Uterus (tissue), 4 donors: ENCODE data around the gene KRTAP5-3. TPM values are rescaled to one million over a fixed set of nuclear protein-coding genes. Genes with fewer than 3 reads are reported as not detected.

ENCODE experiments used
- DNase-seq, 2 donors: peaks; one replicate each; pipeline ENCODE4 v3.0.0-alpha.2; 2019 to 2020
- H3K27ac ChIP-seq, 2 donors: fragments of 200-600 bp; sonication (generic); 1 replicate in 1 of 2; 2 replicates in 1 of 2; pipeline ENCODE4 v1.5.1; 2016 to 2018
- H3K27me3 ChIP-seq, 2 donors: fragments of 200-600 bp; sonication (generic); one replicate each; pipeline ENCODE4 v1.5.1; 2018 to 2019; ENCODE audit warnings: control low read depth in 1 of 2
- H3K36me3 ChIP-seq, 2 donors: fragments of 200-600 bp; sonication (generic); one replicate each; pipeline ENCODE4 v1.5.1; 2019; ENCODE audit warnings: control low read depth in 1 of 2
- H3K4me1 ChIP-seq, 2 donors: fragments of 200-600 bp; sonication (generic); one replicate each; pipeline ENCODE4 v1.5.1; 2018 to 2019; ENCODE audit warnings: control low read depth in 1 of 2
- H3K4me3 ChIP-seq, 2 donors: fragments of 200-600 bp; sonication (generic); 1 replicate in 1 of 2; 2 replicates in 1 of 2; pipeline ENCODE4 v1.5.1; 2018 to 2019; ENCODE audit warnings: mild to moderate bottlenecking in 1 of 2
- H3K9me3 ChIP-seq, 2 donors: fragments of 200-600 bp; sonication (generic); one replicate each; pipeline ENCODE4 v1.5.1; 2019; ENCODE audit warnings: control low read depth in 1 of 2
- POLR2A ChIP-seq, 2 donors: fragments of 450-650 bp; IDR thresholded peaks; one replicate each; pipeline ENCODE4 v1.6.1; 2016; ENCODE audit warnings: antibody characterized with exemption in 2 of 2, mild to moderate bottlenecking in 1 of 2, moderate library complexity in 1 of 2
- intact Hi-C: fragments of 100-400 bp; cut with DNase I; formaldehyde crosslinking; loops from one replicate; pipeline ENCODE4 v1.15.1; 2023; ENCODE audit warnings: low total_unique reads
- total RNA-seq, 4 donors: library from RNA; depleted of rRNA in 3 of 4; stranded (reverse); fragments of >200 nt in 3 of 4; gene quantifications; one replicate each; pipeline versions ENCODE4 v1.1.0 to v1.2.4, GENCODE V29; 2014 to 2023
- TF ChIP-seq, protein P1 (sequence below), 4 experiments: fragments of 200-600 bp in 2 of 4; fragments of 450-650 bp in 2 of 4; sonication (generic) in 2 of 4; IDR thresholded peaks; one replicate each; pipeline ENCODE4 v1.5.1; 2016 to 2019; ENCODE audit warnings: antibody characterized with exemption in 4 of 4, mild to moderate bottlenecking in 2 of 4, moderate library complexity in 1 of 4
- donor health status: DM: yes; HTN: yes; CAD: no.

KRTAP5-3 gene
- total RNA-seq, 4 donors from 2014 or later: not detected

DNA sequence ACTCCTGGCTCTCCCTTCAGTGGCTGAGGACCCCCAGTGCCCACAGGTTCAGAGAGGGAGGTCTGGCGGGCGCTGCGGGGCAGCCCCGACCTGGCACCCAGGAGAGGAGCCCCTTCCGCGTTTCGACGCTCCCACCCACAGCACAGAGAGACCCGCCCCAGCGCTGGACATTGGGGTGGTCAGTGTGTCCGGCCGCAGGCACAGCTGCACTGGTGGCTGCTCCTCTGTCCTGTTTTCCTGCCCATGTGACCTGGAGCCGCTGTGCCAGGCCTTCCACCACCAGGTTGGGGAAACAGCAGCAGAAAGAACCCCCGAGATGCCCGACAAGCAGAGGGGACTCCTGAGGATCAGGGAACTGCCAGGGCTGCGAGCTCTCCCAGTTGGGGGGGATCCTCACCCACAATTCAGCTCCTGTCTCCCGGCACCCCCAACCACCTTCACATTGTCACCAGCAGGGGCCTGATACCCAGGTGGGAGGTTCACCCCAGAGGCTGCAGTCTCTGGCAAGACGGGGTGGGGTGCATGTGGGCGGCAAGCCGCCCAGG is 35.0 kb upstream of the KRTAP5-3 start:
- Histone ChIP-seq H3K4me3 (no peak overlapping the region), H3K36me3 (no peaks in the 10 kb centered on the region), H3K27ac (no peak overlapping the region), H3K4me1 (no peaks in the 10 kb centered on the region), H3K9me3 (no peaks in the 10 kb centered on the region), H3K27me3 (no peaks in the 10 kb centered on the region)
- TF ChIP-seq, protein P1, sequence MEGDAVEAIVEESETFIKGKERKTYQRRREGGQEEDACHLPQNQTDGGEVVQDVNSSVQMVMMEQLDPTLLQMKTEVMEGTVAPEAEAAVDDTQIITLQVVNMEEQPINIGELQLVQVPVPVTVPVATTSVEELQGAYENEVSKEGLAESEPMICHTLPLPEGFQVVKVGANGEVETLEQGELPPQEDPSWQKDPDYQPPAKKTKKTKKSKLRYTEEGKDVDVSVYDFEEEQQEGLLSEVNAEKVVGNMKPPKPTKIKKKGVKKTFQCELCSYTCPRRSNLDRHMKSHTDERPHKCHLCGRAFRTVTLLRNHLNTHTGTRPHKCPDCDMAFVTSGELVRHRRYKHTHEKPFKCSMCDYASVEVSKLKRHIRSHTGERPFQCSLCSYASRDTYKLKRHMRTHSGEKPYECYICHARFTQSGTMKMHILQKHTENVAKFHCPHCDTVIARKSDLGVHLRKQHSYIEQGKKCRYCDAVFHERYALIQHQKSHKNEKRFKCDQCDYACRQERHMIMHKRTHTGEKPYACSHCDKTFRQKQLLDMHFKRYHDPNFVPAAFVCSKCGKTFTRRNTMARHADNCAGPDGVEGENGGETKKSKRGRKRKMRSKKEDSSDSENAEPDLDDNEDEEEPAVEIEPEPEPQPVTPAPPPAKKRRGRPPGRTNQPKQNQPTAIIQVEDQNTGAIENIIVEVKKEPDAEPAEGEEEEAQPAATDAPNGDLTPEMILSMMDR (IDR thresholded peaks at IDR 0.05): no peak
- TF ChIP-seq POLR2A (IDR thresholded peaks at IDR 0.05): no peak
- no peak for DNase-seq
- intact Hi-C loops: no loop called here

DNA sequence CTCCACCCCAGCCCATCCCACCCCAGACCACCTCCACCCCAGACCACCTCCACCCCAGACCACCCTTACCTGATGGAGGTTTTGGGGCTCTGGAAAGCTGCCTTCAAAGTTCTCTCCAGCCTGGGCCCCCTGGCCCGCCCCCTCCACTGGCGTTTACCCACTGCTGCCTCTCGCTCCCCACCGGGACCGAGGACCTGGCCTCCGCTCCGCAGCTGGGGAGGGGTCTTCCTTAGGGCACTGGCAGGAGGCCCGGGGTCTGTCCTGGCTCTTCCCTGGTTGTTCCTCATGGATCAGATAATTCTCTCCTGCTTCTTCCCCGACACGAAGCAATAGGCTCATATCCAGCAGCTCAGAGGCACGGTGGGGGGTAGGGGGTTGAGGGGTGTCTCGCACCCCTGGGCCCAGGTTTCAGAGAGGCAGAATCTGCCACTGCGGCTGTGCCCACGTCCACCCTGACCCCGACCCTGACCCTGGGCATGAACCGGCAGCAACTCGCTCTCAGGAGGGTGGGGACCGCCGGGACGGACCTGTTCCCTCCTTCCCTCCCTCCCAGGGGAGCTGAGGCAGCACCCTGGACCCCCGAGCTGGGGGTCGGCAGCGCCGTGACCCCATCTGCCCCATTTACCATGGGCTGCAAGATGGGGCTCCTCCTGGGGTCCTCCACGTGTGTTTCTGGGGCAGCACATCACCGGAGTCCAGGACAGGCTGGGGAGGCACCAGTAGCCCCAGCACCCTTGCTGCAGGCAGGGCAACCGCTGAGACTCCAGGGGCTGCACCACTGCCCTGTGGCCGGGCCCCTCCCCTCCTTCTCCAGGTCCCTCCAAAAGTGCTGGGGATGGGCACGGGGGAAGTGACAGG is 34.3 kb upstream of the KRTAP5-3 start:
- no peak for DNase-seq
- no peak overlapping the region for H3K4me3 ChIP-seq
- intact Hi-C loops: no loop called here
- TF ChIP-seq POLR2A (IDR thresholded peaks at IDR 0.05): no peak
- TF ChIP-seq, protein P1 (IDR thresholded peaks at IDR 0.05): no peak
- no peaks in the 10 kb centered on the region for H3K36me3 ChIP-seq
- H3K9me3 ChIP-seq: no peaks in the 10 kb centered on the region
- H3K4me1 ChIP-seq: no peaks in the 10 kb centered on the region
- no peaks in the 10 kb centered on the region for H3K27me3 ChIP-seq
- H3K27ac ChIP-seq: no peak overlapping the region

DNA sequence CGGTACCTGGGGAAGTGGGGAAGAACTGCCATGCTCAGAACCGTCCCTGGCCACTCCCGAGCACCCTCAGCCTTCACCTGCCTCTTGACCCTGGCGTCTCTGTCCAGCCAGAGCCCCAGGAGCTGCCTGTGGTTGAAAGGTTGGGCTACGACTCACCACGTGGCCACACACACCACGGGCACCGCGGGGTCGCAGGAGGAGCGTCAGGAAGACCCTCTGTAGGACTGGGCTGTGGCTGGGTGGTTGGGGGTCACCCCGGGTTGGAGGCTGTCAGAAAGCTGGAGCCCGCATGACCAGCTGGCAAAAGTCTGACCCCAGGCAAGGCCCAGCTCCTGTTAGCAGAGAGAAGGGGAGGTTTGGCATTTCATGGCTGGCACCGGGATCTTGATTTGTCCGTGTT is 32.8 kb upstream of the KRTAP5-3 start:
- Histone ChIP-seq H3K4me3 (no peak overlapping the region), H3K9me3 (no peaks in the 10 kb centered on the region), H3K27ac (no peak overlapping the region), H3K4me1 (no peaks in the 10 kb centered on the region), H3K36me3 (no peaks in the 10 kb centered on the region), H3K27me3 (no peaks in the 10 kb centered on the region)
- intact Hi-C loops: no loop called here
- no peak for TF ChIP-seq POLR2A (IDR thresholded peaks at IDR 0.05)
- TF ChIP-seq, protein P1 (IDR thresholded peaks at IDR 0.05): no peak
- DNase-seq: no peak

DNA sequence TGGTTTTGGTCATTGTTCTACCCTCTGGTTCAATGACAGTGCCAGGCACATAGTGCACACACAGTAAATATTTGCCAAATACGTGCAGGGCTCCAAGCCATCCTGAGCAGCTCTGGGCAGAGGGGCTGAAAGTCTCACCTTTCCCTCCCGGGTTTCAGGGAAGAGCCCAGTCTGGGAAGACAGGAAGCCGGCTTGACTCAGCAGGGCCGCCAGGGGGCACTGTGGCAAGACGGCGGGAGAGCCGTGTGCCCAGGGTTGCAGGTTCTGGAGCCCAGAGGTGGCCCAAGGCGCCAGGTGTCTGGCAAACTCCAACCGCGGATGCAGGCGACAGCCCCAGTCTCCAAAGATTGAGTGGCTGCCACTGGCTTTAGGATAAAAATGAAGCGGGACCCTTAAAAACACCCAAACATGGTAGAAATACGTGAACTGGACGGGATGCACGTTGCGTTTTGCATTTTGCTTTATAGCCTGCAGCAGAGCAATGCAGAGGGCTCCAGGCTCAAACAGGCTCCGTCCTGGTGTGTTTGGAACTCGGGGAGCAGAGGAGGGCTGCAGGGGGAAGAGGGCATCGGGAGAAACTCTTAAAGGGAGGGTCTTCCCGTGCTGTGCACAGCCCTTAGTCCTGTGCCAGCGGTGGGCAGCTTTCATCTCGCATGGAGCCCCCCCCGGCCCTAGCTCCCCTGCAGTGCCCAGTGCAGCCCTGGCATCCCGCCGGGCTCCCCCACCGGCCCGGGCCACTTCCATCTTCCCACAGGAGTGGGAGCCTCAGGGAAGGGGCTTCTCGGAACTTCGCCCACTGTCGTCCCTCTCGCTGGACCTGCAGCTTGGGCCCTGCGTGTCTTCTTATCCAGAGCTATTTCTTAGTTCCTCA is 32.0 kb upstream of the KRTAP5-3 start:
- TF ChIP-seq, protein P1 (IDR thresholded peaks at IDR 0.05): peak in 3 of 4 experiments; percentile 25 to 42 (median 34)
- TF ChIP-seq POLR2A (IDR thresholded peaks at IDR 0.05): no peak
- Histone ChIP-seq H3K9me3 (no peaks in the 10 kb centered on the region), H3K4me1 (no peaks in the 10 kb centered on the region), H3K27ac (no peak overlapping the region), H3K4me3 (no peak overlapping the region), H3K27me3 (no peaks in the 10 kb centered on the region), H3K36me3 (no peaks in the 10 kb centered on the region)
- DNase-seq: no peak
- intact Hi-C loops: no loop called here
